ENCODE data around the gene INTS13.

GRCh38 chr12:26971963-26972362 is 34.2 kb upstream of the INTS13 start:
- TF ChIP-seq CTCF (IDR thresholded peaks at IDR 0.05) (no peak), EZH2 (IDR thresholded peaks at IDR 0.05; ENCODE audit: borderline replicate concordance, insufficient read depth, low read depth, low read length, poor library complexity, severe bottlenecking) (no peak)

Data from B cell (primary cell).